Fibroblast of mammary gland (primary cell): ENCODE measurements around the gene ALDH3B2.

ENCODE experiments used
- DNase-seq: peaks from one replicate; pipeline ENCODE4 v3.0.0-alpha.2; 2010; ENCODE audit warnings: low read depth
- H3K4me3 ChIP-seq: 2 replicates; pipeline ENCODE4 v1.5.1; 2011; ENCODE audit warnings: low read depth, mild to moderate bottlenecking, low read length, moderate library complexity; ENCODE audit not compliant: control insufficient read depth
- CTCF ChIP-seq: conservative IDR thresholded peaks from 2 replicates; pipeline ENCODE4 v1.5.1; 2011; ENCODE audit warnings: low read depth, low read length, inconsistent platforms; ENCODE audit not compliant: control insufficient read depth, insufficient read depth

Gene ALDH3B2

GRCh38 chr11:67648140-67648795 is 26.2 kb downstream of the ALDH3B2 start:
- no peak for DNase-seq
- TF ChIP-seq CTCF = no peak

GRCh38 chr11:67647471-67647870 is 27.0 kb downstream of the ALDH3B2 start:
- H3K4me3 ChIP-seq = no peak overlapping the region
- no peak for DNase-seq
- no peak for TF ChIP-seq CTCF

More at GRCh38 chr11:67648140-67648795, 26.2 kb downstream of the ALDH3B2 start:
- H3K4me3 ChIP-seq = no peak overlapping the region

- no peak for DNase-seq
- no peak overlapping the region for H3K4me3 ChIP-seq
- no peak for TF ChIP-seq CTCF
These were observed 27.7 kb downstream of the ALDH3B2 start for GRCh38 chr11:67646535-67647336.

- TF ChIP-seq CTCF = no peak
- no peak overlapping the region for H3K4me3 ChIP-seq
- no peak for DNase-seq
These were observed 28.6 kb downstream of the ALDH3B2 start for GRCh38 chr11:67645521-67646461.

GRCh38 chr11:67644472-67645418 is 29.7 kb downstream of the ALDH3B2 start:
- no peak for TF ChIP-seq CTCF
- no peak for DNase-seq
- no peak overlapping the region for H3K4me3 ChIP-seq

- no peak overlapping the region for H3K4me3 ChIP-seq
- peak; percentile 17 for DNase-seq
- TF ChIP-seq CTCF = peak; percentile 35
These were observed 30.4 kb downstream of the ALDH3B2 start for GRCh38 chr11:67644042-67644441.
